Neuronal stem cell (in vitro differentiated cells): ENCODE data around the gene MARVELD2.
"Not testable (repeated sequence)": the region's sequence is repeated elsewhere in the genome, so short reads cannot be mapped to it uniquely, and the experiment has no call there.

ENCODE experiments used
- DNase-seq: peaks from one replicate; pipeline ENCODE4 v3.0.0-alpha.2; 2013; ENCODE audit warnings: low spot score
- H2AFZ ChIP-seq: one replicate; pipeline ENCODE4 v1.6.1; 2013; ENCODE audit warnings: mild to moderate bottlenecking, low read length, inconsistent platforms
- H2AK5ac ChIP-seq: 2 replicates; pipeline ENCODE4 v1.6.1; 2013; ENCODE audit warnings: low read depth, mild to moderate bottlenecking, inconsistent platforms, low read length, moderate library complexity, mixed read lengths
- H2BK120ac ChIP-seq: 2 replicates; pipeline ENCODE4 v1.6.1; 2013; ENCODE audit warnings: low read depth, mild to moderate bottlenecking, inconsistent platforms, low read length, moderate library complexity, mixed read lengths
- H2BK12ac ChIP-seq: one replicate; pipeline ENCODE4 v1.6.1; 2013; ENCODE audit warnings: low read length, inconsistent platforms
- H2BK15ac ChIP-seq: 2 replicates; pipeline ENCODE4 v1.6.1; 2013; ENCODE audit warnings: mild to moderate bottlenecking, low read length, inconsistent platforms, mixed read lengths
- H2BK5ac ChIP-seq: one replicate; pipeline ENCODE4 v1.6.1; 2013; ENCODE audit warnings: inconsistent platforms, mild to moderate bottlenecking, low read length, moderate library complexity
- H3K14ac ChIP-seq: one replicate; pipeline ENCODE4 v1.6.1; 2013; ENCODE audit warnings: low read length, inconsistent platforms
- H3K18ac ChIP-seq: 2 replicates; pipeline ENCODE4 v1.6.1; 2013; ENCODE audit warnings: low read length, inconsistent platforms
- H3K23ac ChIP-seq: 2 replicates; pipeline ENCODE4 v1.6.1; 2013; ENCODE audit warnings: low read depth, mild to moderate bottlenecking, mixed read lengths, low read length, inconsistent platforms; ENCODE audit not compliant: poor library complexity
- H3K27ac ChIP-seq: replicated peaks from 3 replicates; pipeline ENCODE4 v1.5.1; 2013; ENCODE audit warnings: low read length, inconsistent platforms
- H3K27me3 ChIP-seq, 3 experiments: 2 replicates each; pipeline ENCODE4 v1.6.1; 2013; ENCODE audit warnings: low read length in 3 of 3, mild to moderate bottlenecking in 2 of 3, inconsistent platforms in 1 of 3, low read depth in 1 of 3, mixed read lengths in 1 of 3, moderate library complexity in 1 of 3; ENCODE audit not compliant: control insufficient read depth in 3 of 3, insufficient read depth in 3 of 3
- H3K36me3 ChIP-seq, 2 donors: replicated peaks in 1 of 2; 2 replicates each; pipeline ENCODE4 v1.6.1; 2013; ENCODE audit warnings: low read length in 2 of 2; ENCODE audit not compliant: control insufficient read depth in 2 of 2, insufficient read depth in 2 of 2
- H3K4ac ChIP-seq: 2 replicates; pipeline ENCODE4 v1.6.1; 2013; ENCODE audit warnings: inconsistent platforms, mild to moderate bottlenecking, low read length, moderate library complexity
- H3K4me1 ChIP-seq, 2 donors: 1 replicate in 1 of 2; 2 replicates in 1 of 2; pipeline ENCODE4 v1.6.1; 2013; ENCODE audit warnings: low read length in 2 of 2, low read depth in 1 of 2; ENCODE audit not compliant: control insufficient read depth in 2 of 2, insufficient read depth in 1 of 2
- H3K4me2 ChIP-seq: one replicate; pipeline ENCODE4 v1.6.1; 2013; ENCODE audit warnings: mild to moderate bottlenecking, low read length, inconsistent platforms; ENCODE audit not compliant: insufficient read depth, poor library complexity, severe bottlenecking
- H3K4me3 ChIP-seq, 2 donors: 2 replicates each; pipeline ENCODE4 v1.5.1; 2013; ENCODE audit warnings: low read length in 2 of 2, mild to moderate bottlenecking in 2 of 2, inconsistent platforms in 1 of 2, moderate library complexity in 1 of 2
- H3K79me1 ChIP-seq: one replicate; pipeline ENCODE4 v1.6.1; 2013; ENCODE audit warnings: low read depth, mild to moderate bottlenecking, inconsistent platforms, low read length, moderate library complexity
- H3K9ac ChIP-seq: one replicate; pipeline ENCODE4 v1.6.1; 2013; ENCODE audit warnings: mild to moderate bottlenecking, low read depth, low read length, inconsistent platforms; ENCODE audit not compliant: poor library complexity
- H3K9me3 ChIP-seq, 2 donors: replicated peaks in 1 of 2; 2 replicates each; pipeline versions ENCODE3 to v1.6.1; 2013; ENCODE audit warnings: low read length in 2 of 2, mild to moderate bottlenecking in 2 of 2, inconsistent platforms in 1 of 2, low read depth in 1 of 2, mixed read lengths in 1 of 2, moderate library complexity in 1 of 2; ENCODE audit not compliant: control insufficient read depth in 2 of 2, insufficient read depth in 1 of 2
- H4K8ac ChIP-seq: one replicate; pipeline ENCODE4 v1.6.1; 2013; ENCODE audit warnings: low read depth, mild to moderate bottlenecking, inconsistent platforms, low read length, moderate library complexity
- H4K91ac ChIP-seq: one replicate; pipeline ENCODE4 v1.6.1; 2013; ENCODE audit warnings: low read length, low read depth, mild to moderate bottlenecking, inconsistent platforms; ENCODE audit not compliant: poor library complexity
- WGBS, 2 donors: extraction: QIAGEN DNeasy Blood & Tissue Kit; methylation state at CpG; one replicate each; pipeline ENCODE4 v1.1.7; 2013; ENCODE audit warnings: missing lambda C conversion rate in 2 of 2, mixed read lengths in 1 of 2; ENCODE audit not compliant: insufficient read length in 2 of 2, insufficient replicate concordance in 1 of 2; ENCODE audit errors: extremely low coverage in 2 of 2; 5-methylcytosine and 5-hydroxymethylcytosine counted together

The MARVELD2 gene

GRCh38 chr5:69455428-69455988 is 40.6 kb downstream of the MARVELD2 start:
- H2BK12ac ChIP-seq, H4K91ac ChIP-seq, H3K18ac ChIP-seq, H3K4ac ChIP-seq, H3K4me1 ChIP-seq, H3K14ac ChIP-seq, H3K4me3 ChIP-seq, H3K9me3 ChIP-seq, H3K27ac ChIP-seq, H3K27me3 ChIP-seq, H3K9ac ChIP-seq, H3K36me3 ChIP-seq, H2AFZ ChIP-seq, H4K8ac ChIP-seq, DNase-seq, H3K4me2 ChIP-seq, H2BK15ac ChIP-seq, H3K23ac ChIP-seq, H2BK120ac ChIP-seq, H2BK5ac ChIP-seq, H2AK5ac ChIP-seq, H3K79me1 ChIP-seq: not testable (repeated sequence)
- no CpG with 5 or more reads among the region's 7 CpGs for WGBS, 2 donors

DNA sequence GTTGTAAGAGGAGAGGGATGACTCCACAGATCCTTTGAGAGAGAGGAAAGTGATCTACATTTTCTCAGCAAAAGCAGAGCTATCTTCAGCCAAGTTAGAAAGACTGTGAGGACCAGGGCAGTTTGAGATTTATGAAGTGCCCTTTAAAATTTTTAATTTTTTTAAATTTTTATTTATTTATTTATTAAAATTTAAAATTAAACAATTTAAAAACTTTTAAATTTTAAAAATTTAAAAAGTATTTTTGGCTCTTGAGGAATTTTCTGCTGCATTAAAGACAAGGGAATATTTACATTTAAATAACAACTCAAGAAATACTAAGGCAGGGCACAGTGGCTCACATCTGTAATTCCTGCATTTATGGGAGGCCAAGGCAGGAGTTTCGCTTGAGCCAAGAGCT is 47.3 kb downstream of the MARVELD2 start:
- no peak overlapping the region for H3K14ac ChIP-seq
- H3K4me2 ChIP-seq, result no peak overlapping the region
- H2AK5ac ChIP-seq, result no peak overlapping the region
- no peak overlapping the region for H3K27ac ChIP-seq
- no peak overlapping the region for H2AFZ ChIP-seq
- no peak overlapping the region for H3K4ac ChIP-seq
- no peak overlapping the region for H3K23ac ChIP-seq
- H3K79me1 ChIP-seq, result no peaks in the 10 kb centered on the region
- H2BK12ac ChIP-seq, result no peak overlapping the region
- no peak overlapping the region for H3K18ac ChIP-seq
- H2BK15ac ChIP-seq, result no peak overlapping the region
- H2BK5ac ChIP-seq, result no peak overlapping the region
- no peaks in the 10 kb centered on the region for H3K36me3 ChIP-seq
- no peaks in the 10 kb centered on the region for H3K9me3 ChIP-seq
- H3K4me1 ChIP-seq, result no peaks in the 10 kb centered on the region
- no peak overlapping the region for H4K91ac ChIP-seq
- no peak for DNase-seq
- H3K9ac ChIP-seq, result no peak overlapping the region
- no peaks in the 10 kb centered on the region for H3K27me3 ChIP-seq
- H3K4me3 ChIP-seq, result no peak overlapping the region
- no peak overlapping the region for H4K8ac ChIP-seq
- WGBS, 2 donors, result no CpG with 5 or more reads among the region's 1 CpG
- H2BK120ac ChIP-seq, result no peak overlapping the region

DNA sequence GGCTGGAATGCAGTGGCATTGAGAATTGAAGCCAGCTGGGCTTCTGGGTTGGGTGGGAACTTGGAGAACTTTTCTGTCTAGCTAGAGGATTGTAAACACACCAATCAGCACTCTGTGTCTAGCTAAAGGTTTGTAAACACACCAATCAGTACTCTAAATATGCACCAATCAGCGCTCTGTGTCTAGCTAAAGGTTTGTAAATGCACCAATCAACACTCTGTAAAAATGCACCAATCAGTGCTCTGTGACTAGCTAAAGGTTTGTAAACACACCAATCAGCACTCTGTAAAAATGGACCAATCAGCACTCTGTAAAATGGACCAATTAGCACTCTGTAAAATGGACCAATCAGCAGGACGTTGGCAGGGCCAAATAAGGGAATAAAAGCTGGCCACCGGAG is 51.5 kb downstream of the MARVELD2 start:
- H2AFZ ChIP-seq, H2AK5ac ChIP-seq, H3K23ac ChIP-seq, H2BK12ac ChIP-seq, H3K4me2 ChIP-seq, H3K14ac ChIP-seq, H3K27ac ChIP-seq, H3K27me3 ChIP-seq, H3K4ac ChIP-seq, H2BK5ac ChIP-seq, H3K4me3 ChIP-seq, DNase-seq, H3K36me3 ChIP-seq, H3K18ac ChIP-seq, H4K91ac ChIP-seq, H3K79me1 ChIP-seq, H3K9ac ChIP-seq, H4K8ac ChIP-seq, H3K9me3 ChIP-seq, H3K4me1 ChIP-seq, H2BK120ac ChIP-seq, H2BK15ac ChIP-seq: not testable (repeated sequence)
- no CpG with 5 or more reads among the region's 3 CpGs for WGBS, 2 donors

- no peak overlapping the region for H4K91ac ChIP-seq
- H2BK120ac ChIP-seq, result no peak overlapping the region
- no peak overlapping the region for H2BK15ac ChIP-seq
- no peak overlapping the region for H3K4ac ChIP-seq
- H3K4me2 ChIP-seq, result no peak overlapping the region
- no peaks in the 10 kb centered on the region for H3K36me3 ChIP-seq
- no peak overlapping the region for H3K4me3 ChIP-seq
- no peak overlapping the region for H2AK5ac ChIP-seq
- H2BK5ac ChIP-seq, result no peak overlapping the region
- no peak overlapping the region for H3K27ac ChIP-seq
- H2AFZ ChIP-seq, result no peak overlapping the region
- H2BK12ac ChIP-seq, result no peak overlapping the region
- DNase-seq, result no peak
- H3K23ac ChIP-seq, result no peak overlapping the region
- no peaks in the 10 kb centered on the region for H3K9me3 ChIP-seq
- no peak overlapping the region for H3K14ac ChIP-seq
- no CpG with 5 or more reads among the region's 8 CpGs for WGBS, 2 donors
- H4K8ac ChIP-seq, result no peak overlapping the region
- H3K18ac ChIP-seq, result no peak overlapping the region
- H3K27me3 ChIP-seq, result no peaks in the 10 kb centered on the region
- no peaks in the 10 kb centered on the region for H3K4me1 ChIP-seq
- no peaks in the 10 kb centered on the region for H3K79me1 ChIP-seq
- H3K9ac ChIP-seq, result no peak overlapping the region
Measured at GRCh38 chr5:69467442-69468225, 52.7 kb downstream of the MARVELD2 start.
